Body of pancreas (tissue), 4 donors: ENCODE results near the gene PRRT1.
A peak's percentile ranks its signal among the peaks of the same experiment; 100 is the strongest.

Source experiments
- POLR2A ChIP-seq, 3 donors: fragments of 450-650 bp; IDR thresholded peaks; one replicate each; pipeline ENCODE4 v1.6.1; 2016; ENCODE audit warnings: antibody characterized with exemption in 3 of 3, mild to moderate bottlenecking in 2 of 3
- TF ChIP-seq, protein P1 (sequence below), 7 experiments: fragments of 450-650 bp in 4 of 7; fragments of 200-600 bp in 3 of 7; sonication (generic) in 3 of 7; IDR thresholded peaks; one replicate each; pipeline ENCODE4 v1.5.1; 2016 to 2019; ENCODE audit warnings: antibody characterized with exemption in 7 of 7

DNA sequence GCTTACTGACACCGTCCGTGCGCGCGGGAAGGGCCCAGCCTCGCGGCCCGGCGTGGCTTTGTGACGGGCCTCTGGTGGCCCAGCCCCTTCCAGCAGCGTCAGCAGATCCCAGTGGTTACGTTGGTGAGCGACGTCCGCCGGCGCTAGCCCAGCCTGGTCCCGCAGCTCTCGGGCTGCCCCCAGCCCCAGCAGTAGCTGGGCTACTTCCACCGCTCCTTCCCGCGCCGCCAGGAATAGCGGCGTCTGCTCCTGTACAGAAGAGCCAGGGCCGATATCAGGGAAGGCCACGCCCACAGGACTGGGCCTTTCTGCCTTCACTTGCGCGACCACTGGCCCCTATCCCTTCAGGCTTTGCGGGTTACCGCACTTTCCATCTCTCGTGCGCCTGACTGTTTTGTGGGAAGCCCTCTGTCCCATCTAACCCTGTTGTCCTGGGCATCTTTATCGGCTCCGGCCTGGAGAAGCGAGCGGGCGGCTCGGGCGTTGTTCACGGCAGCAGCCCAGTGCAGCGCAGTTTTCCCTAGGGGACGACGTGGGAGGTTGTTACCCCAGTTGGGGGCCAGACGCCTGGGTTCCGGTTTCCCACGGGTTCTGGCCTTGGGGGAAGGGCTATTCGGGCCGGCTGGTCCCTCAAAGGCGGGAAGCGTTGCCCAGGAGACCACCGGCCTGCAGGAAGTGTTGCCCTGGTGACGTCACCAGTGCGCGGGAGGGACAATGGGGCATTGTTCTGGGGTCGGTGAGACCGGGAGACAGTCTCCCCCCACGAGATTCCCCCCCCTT, 44.4 kb upstream of the PRRT1 start:
- TF ChIP-seq, protein P1, sequence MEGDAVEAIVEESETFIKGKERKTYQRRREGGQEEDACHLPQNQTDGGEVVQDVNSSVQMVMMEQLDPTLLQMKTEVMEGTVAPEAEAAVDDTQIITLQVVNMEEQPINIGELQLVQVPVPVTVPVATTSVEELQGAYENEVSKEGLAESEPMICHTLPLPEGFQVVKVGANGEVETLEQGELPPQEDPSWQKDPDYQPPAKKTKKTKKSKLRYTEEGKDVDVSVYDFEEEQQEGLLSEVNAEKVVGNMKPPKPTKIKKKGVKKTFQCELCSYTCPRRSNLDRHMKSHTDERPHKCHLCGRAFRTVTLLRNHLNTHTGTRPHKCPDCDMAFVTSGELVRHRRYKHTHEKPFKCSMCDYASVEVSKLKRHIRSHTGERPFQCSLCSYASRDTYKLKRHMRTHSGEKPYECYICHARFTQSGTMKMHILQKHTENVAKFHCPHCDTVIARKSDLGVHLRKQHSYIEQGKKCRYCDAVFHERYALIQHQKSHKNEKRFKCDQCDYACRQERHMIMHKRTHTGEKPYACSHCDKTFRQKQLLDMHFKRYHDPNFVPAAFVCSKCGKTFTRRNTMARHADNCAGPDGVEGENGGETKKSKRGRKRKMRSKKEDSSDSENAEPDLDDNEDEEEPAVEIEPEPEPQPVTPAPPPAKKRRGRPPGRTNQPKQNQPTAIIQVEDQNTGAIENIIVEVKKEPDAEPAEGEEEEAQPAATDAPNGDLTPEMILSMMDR (IDR thresholded peaks at IDR 0.05) = peak in 1 of 7 experiments; percentile 9
- peak; percentile 97 to 99 (median 99) for TF ChIP-seq POLR2A (IDR thresholded peaks at IDR 0.05)
